HepG2 (cell line): Measurements from ENCODE around the gene JMJD8. TPM values are rescaled to one million over a fixed set of nuclear protein-coding genes. Genes with fewer than 3 reads are reported as not detected.

Source experiments
- CHD2 ChIP-seq: IDR thresholded peaks from 2 replicates; pipeline ENCODE4 v1.6.1; 2011; ENCODE audit warnings: low read depth, low read length, improper control_type of control experiment
- ELF3 ChIP-seq: IDR thresholded peaks from 2 replicates; pipeline ENCODE4 v1.6.1; 2016; ENCODE audit warnings: missing genetic modification reagents, missing compliant biosample characterization
- EP300 ChIP-seq, 3 experiments: sonication (generic) in 1 of 3; formaldehyde crosslinking in 1 of 3; IDR thresholded peaks; 2 replicates each; pipeline versions ENCODE4 v1.5.1 to v1.6.1; 2011 to 2020; ENCODE audit warnings: low read depth in 2 of 3, low read length in 2 of 3, borderline replicate concordance in 1 of 3, improper control_type of control experiment in 1 of 3, mild to moderate bottlenecking in 1 of 3, missing genetic modification reagents in 1 of 3, moderate library complexity in 1 of 3
- HNF4A ChIP-seq: sonication (generic); formaldehyde crosslinking; IDR thresholded peaks from 2 replicates; pipeline ENCODE4 v1.4.0; 2020; ENCODE audit warnings: missing genetic modification reagents
- MAX ChIP-seq: IDR thresholded peaks from 2 replicates; pipeline ENCODE4 v1.6.1; 2012; ENCODE audit warnings: inconsistent platforms
- NFE2 ChIP-seq: sonication (generic); formaldehyde crosslinking; IDR thresholded peaks from 2 replicates; pipeline ENCODE4 v1.4.0; 2020; ENCODE audit warnings: missing genetic modification reagents
- NFYB ChIP-seq: sonication (generic); formaldehyde crosslinking; IDR thresholded peaks from 2 replicates; pipeline ENCODE4 v1.4.0; 2020; ENCODE audit warnings: missing genetic modification reagents
- NR0B2 ChIP-seq: sonication (generic); formaldehyde crosslinking; IDR thresholded peaks from 2 replicates; pipeline ENCODE4 v1.4.0; 2020; ENCODE audit warnings: mild to moderate bottlenecking, missing genetic modification reagents
- NR2F1 ChIP-seq, 2 experiments: fragments of 450-650 bp in 1 of 2; formaldehyde crosslinking in 1 of 2; IDR thresholded peaks; 2 replicates each; pipeline versions ENCODE4 v1.5.0 to v1.6.1; 2016 to 2020; ENCODE audit warnings: mild to moderate bottlenecking in 1 of 2, missing compliant biosample characterization in 1 of 2, missing genetic modification reagents in 1 of 2, moderate library complexity in 1 of 2
- SAFB2 ChIP-seq: sonication (generic); formaldehyde crosslinking; IDR thresholded peaks from 2 replicates; pipeline ENCODE4 v1.5.1; 2020; ENCODE audit warnings: missing genetic modification reagents, low read depth, mild to moderate bottlenecking, borderline replicate concordance
- SATB2 ChIP-seq: sonication (generic); formaldehyde crosslinking; IDR thresholded peaks from 2 replicates; pipeline ENCODE4 v1.5.0; 2020; ENCODE audit warnings: missing genetic modification reagents
- TEF ChIP-seq: sonication (generic); formaldehyde crosslinking; IDR thresholded peaks from 2 replicates; pipeline ENCODE4 v1.5.0; 2020; ENCODE audit warnings: missing genetic modification reagents
- USF2 ChIP-seq, 2 experiments: sonication (generic) in 1 of 2; formaldehyde crosslinking in 1 of 2; IDR thresholded peaks; 2 replicates each; pipeline versions ENCODE4 v1.5.1 to v1.6.1; 2011 to 2020; ENCODE audit warnings: borderline replicate concordance in 1 of 2, low read depth in 1 of 2, low read length in 1 of 2, mild to moderate bottlenecking in 1 of 2, missing genetic modification reagents in 1 of 2, moderate library complexity in 1 of 2
- ZBTB14 ChIP-seq: sonication (generic); formaldehyde crosslinking; IDR thresholded peaks from 2 replicates; pipeline ENCODE4 v1.4.0; 2020; ENCODE audit warnings: missing genetic modification reagents
- ZNF143 ChIP-seq: sonication (generic); formaldehyde crosslinking; IDR thresholded peaks from 2 replicates; pipeline ENCODE4 v1.4.0; 2020; ENCODE audit warnings: missing genetic modification reagents
- ZNF276 ChIP-seq: sonication (generic); formaldehyde crosslinking; IDR thresholded peaks from 2 replicates; pipeline ENCODE4 v1.4.0; 2020; ENCODE audit warnings: mild to moderate bottlenecking, low read depth, missing genetic modification reagents
- ZNF569 ChIP-seq: sonication (generic); formaldehyde crosslinking; IDR thresholded peaks from 2 replicates; pipeline ENCODE4 v1.5.0; 2020; ENCODE audit warnings: mild to moderate bottlenecking, missing genetic modification reagents, moderate library complexity, borderline replicate concordance
- ZNF616 ChIP-seq: sonication (generic); formaldehyde crosslinking; IDR thresholded peaks from 2 replicates; pipeline ENCODE4 v1.5.0; 2020; ENCODE audit warnings: low read depth, mild to moderate bottlenecking, missing genetic modification reagents
- polyA plus RNA-seq, 8 experiments: library from polyadenylated mRNA; depleted of rRNA in 3 of 8; stranded (reverse) in 7 of 8; unstranded in 1 of 8; fragments of >200 nt; fragmentation: Illumina TruSeq in 4 of 8; extraction: Trizol in 4 of 8; gene quantifications; 2 replicates each; pipeline versions ENCODE4 v1.2.1 to v1.2.3, GENCODE V29; 2011 to 2016; ENCODE audit warnings: low read depth in 4 of 8, missing spikeins in 1 of 8, mixed read lengths in 1 of 8; ENCODE audit not compliant: insufficient read depth in 1 of 8
- total RNA-seq, 5 experiments: library from RNA; depleted of rRNA; stranded (reverse); fragments of >200 nt; fragmentation: Illumina TruSeq; extraction: Trizol; gene quantifications; 2 replicates each; pipeline ENCODE4 v1.2.3, GENCODE V29; 2016; ENCODE audit warnings: low read depth in 1 of 5
- TF ChIP-seq, protein P1 (sequence below): IDR thresholded peaks from 2 replicates; pipeline ENCODE4 v1.6.1; 2016; ENCODE audit warnings: missing compliant biosample characterization, missing genetic modification reagents, borderline replicate concordance

The JMJD8 gene
- total and polyA plus RNA-seq, 2 of the 13 experiments (the other 11 are each of a cell fraction or from before 2014, with no cell fraction given), result 2.6 to 11.8 TPM

GRCh38 chr16:667780-668518, 16.2 kb downstream of the JMJD8 start, which contains the start of gene RHOT2 (continued):
- TF ChIP-seq EP300 (IDR thresholded peaks at IDR 0.05; ENCODE audit: low read depth in 2 of 2, low read length in 2 of 2) (peak in 1 of 2 experiments; percentile 44; a peak in 1 of 4 replicates), EP300 (CRISPR knock-in tag; IDR thresholded peaks at IDR 0.05; ENCODE audit: borderline replicate concordance) (peak; percentile 38; the same call in 1 of the 2 replicates), SAFB2 (peak; percentile 88), HNF4A (CRISPR knock-in tag) (peak; percentile 19; the same call in 1 of the 2 replicates), NFE2 (CRISPR knock-in tag) (no peak), CHD2 (no peak), MAX (peak; percentile 82), USF2 (IDR thresholded peaks at IDR 0.05; ENCODE audit: low read depth, low read length) (no peak), USF2 (CRISPR knock-in tag; IDR thresholded peaks at IDR 0.05; ENCODE audit: borderline replicate concordance) (no peak), NFYB (CRISPR knock-in tag) (0 out of 2 replicates have a peak, but pooled peaks have one; percentile 7), ELF3 (CRISPR knock-in tag) (peak; percentile 79), NR2F1 (CRISPR knock-in tag; IDR thresholded peaks at IDR 0.05) (no peak), ZNF616 (CRISPR knock-in tag) (peak; percentile 86; the same call in 1 of the 2 replicates), NR0B2 (no peak), TEF (CRISPR knock-in tag) (no peak), SATB2 (CRISPR knock-in tag) (0 out of 2 replicates have a peak, but pooled peaks have one; percentile 17), ZNF569 (CRISPR knock-in tag) (no peak), ZNF143 (peak; percentile 65; the same call in 1 of the 2 replicates), ZBTB14 (CRISPR knock-in tag) (no peak), ZNF276 (CRISPR knock-in tag) (no peak; the same call in 1 of the 2 replicates)
- TF ChIP-seq, protein P1, sequence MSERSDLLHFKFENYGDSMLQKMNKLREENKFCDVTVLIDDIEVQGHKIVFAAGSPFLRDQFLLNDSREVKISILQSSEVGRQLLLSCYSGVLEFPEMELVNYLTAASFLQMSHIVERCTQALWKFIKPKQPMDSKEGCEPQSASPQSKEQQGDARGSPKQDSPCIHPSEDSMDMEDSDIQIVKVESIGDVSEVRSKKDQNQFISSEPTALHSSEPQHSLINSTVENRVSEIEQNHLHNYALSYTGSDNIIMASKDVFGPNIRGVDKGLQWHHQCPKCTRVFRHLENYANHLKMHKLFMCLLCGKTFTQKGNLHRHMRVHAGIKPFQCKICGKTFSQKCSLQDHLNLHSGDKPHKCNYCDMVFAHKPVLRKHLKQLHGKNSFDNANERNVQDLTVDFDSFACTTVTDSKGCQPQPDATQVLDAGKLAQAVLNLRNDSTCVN (CRISPR knock-in tag), result no peak
